Neural cell (in vitro differentiated cells): Measurements from ENCODE around the gene DROSHA. TPM values are rescaled to one million over a fixed set of nuclear protein-coding genes. Genes with fewer than 3 reads are reported as not detected.

Experiments
- H2AFZ ChIP-seq: fragments of 200-600, 300-800 bp; sonication (generic), shearing (Covaris generic); 2 replicates; pipeline ENCODE4 v1.6.0; 2014; ENCODE audit warnings: low read depth, mild to moderate bottlenecking, antibody characterized with exemption, low read length, moderate library complexity
- H3F3A ChIP-seq: fragments of 200-600 bp; shearing (Covaris generic); 2 replicates; pipeline ENCODE4 v1.6.1; 2016; ENCODE audit warnings: mild to moderate bottlenecking, moderate library complexity, mixed read lengths, antibody characterized with exemption, low read length; ENCODE audit not compliant: insufficient read depth, poor library complexity, severe bottlenecking
- H3K27ac ChIP-seq: fragments of 200-600, 300-800 bp; sonication (generic), shearing (Covaris generic); 2 replicates; pipeline ENCODE4 v1.5.1; 2014; ENCODE audit warnings: mild to moderate bottlenecking, low read length, moderate library complexity
- H3K27me3 ChIP-seq: fragments of 300-800, 200-600 bp; sonication (generic), shearing (Covaris generic); 2 replicates; pipeline ENCODE4 v1.6.0; 2014; ENCODE audit warnings: mild to moderate bottlenecking, low read depth, low read length, moderate library complexity; ENCODE audit not compliant: insufficient read depth
- H3K36me3 ChIP-seq: fragments of 300-800, 200-600 bp; sonication (generic), shearing (Covaris generic); 2 replicates; pipeline ENCODE4 v1.5.1; 2014; ENCODE audit warnings: mild to moderate bottlenecking, antibody characterized with exemption, low read length, moderate library complexity; ENCODE audit not compliant: insufficient read depth
- H3K4me2 ChIP-seq: fragments of 300-800, 200-600 bp; sonication (generic), shearing (Covaris generic); 2 replicates; pipeline ENCODE4 v1.6.0; 2014; ENCODE audit warnings: mild to moderate bottlenecking, low read length
- H3K4me3 ChIP-seq: fragments of 300-800, 200-600 bp; sonication (generic), shearing (Covaris generic); 2 replicates; pipeline ENCODE4 v1.5.1; 2014; ENCODE audit warnings: mild to moderate bottlenecking, low read length, moderate library complexity
- H3K79me2 ChIP-seq: fragments of 200-600 bp; shearing (Covaris generic); replicated peaks from 2 replicates; pipeline ENCODE4 v1.6.0; 2014; ENCODE audit warnings: mild to moderate bottlenecking, low read length, moderate library complexity; ENCODE audit not compliant: insufficient read depth
- H3K9ac ChIP-seq: fragments of 300-800, 200-600 bp; sonication (generic), shearing (Covaris generic); 2 replicates; pipeline ENCODE4 v1.6.1; 2016; ENCODE audit warnings: mild to moderate bottlenecking, low read length, mixed read lengths
- H3K9me2 ChIP-seq: fragments of 200-600 bp; shearing (Covaris generic); 2 replicates; pipeline ENCODE4 v1.6.1; 2016; ENCODE audit warnings: mild to moderate bottlenecking, low read length, mixed read lengths; ENCODE audit not compliant: insufficient read depth
- H3K9me3 ChIP-seq: fragments of 200-600, 300-800 bp; sonication (generic), shearing (Covaris generic); 2 replicates; pipeline ENCODE4 v1.6.1; 2016; ENCODE audit warnings: mild to moderate bottlenecking, mixed run types, low read length, moderate library complexity, mixed read lengths
- H4K20me1 ChIP-seq: fragments of 200-600 bp; shearing (Covaris generic); 2 replicates; pipeline ENCODE4 v1.6.1; 2016; ENCODE audit warnings: mild to moderate bottlenecking, mixed run types; ENCODE audit not compliant: insufficient read depth
- EP300 ChIP-seq: fragments of 450-650 bp; conservative IDR thresholded peaks from 2 replicates; pipeline ENCODE4 v1.6.1; 2014; ENCODE audit warnings: antibody characterized with exemption, mild to moderate bottlenecking, moderate library complexity; ENCODE audit not compliant: poor library complexity, severe bottlenecking
- EZH2 ChIP-seq: fragments of 200-600, 300-800 bp; shearing (Covaris generic), sonication (generic); IDR thresholded peaks from 2 replicates; pipeline ENCODE4 v1.6.1; 2014; ENCODE audit warnings: antibody characterized with exemption, low read length, borderline replicate concordance, mild to moderate bottlenecking; ENCODE audit not compliant: insufficient read depth, poor library complexity, severe bottlenecking
- MXI1 ChIP-seq: fragments of 450-650 bp; conservative IDR thresholded peaks from 2 replicates; pipeline ENCODE4 v1.6.1; 2014; ENCODE audit warnings: antibody characterized with exemption, mild to moderate bottlenecking; ENCODE audit not compliant: poor library complexity, severe bottlenecking
- POLR2AphosphoS5 ChIP-seq: IDR thresholded peaks from 2 replicates; pipeline ENCODE4 v1.6.1; 2012
- RAD21 ChIP-seq: fragments of 450-650 bp; conservative IDR thresholded peaks from 2 replicates; pipeline ENCODE4 v1.6.1; 2014; ENCODE audit warnings: antibody characterized with exemption, mild to moderate bottlenecking, moderate library complexity
- SMC3 ChIP-seq: fragments of 450-650 bp; conservative IDR thresholded peaks from 2 replicates; pipeline ENCODE4 v1.6.1; 2014; ENCODE audit warnings: antibody characterized with exemption, mild to moderate bottlenecking, moderate library complexity; ENCODE audit not compliant: poor library complexity
- TAF1 ChIP-seq: IDR thresholded peaks from 2 replicates; pipeline ENCODE4 v1.6.1; 2012; ENCODE audit warnings: low read depth
- polyA plus RNA-seq: library from polyadenylated mRNA; depleted of rRNA; stranded (reverse); fragments of >200 nt; gene quantifications from 2 replicates; pipeline ENCODE4 v1.2.3, GENCODE V29; 2014
- TF ChIP-seq, protein P1 (sequence below): fragments of 450-650 bp; IDR thresholded peaks from 2 replicates; pipeline ENCODE4 v1.5.1; 2014; ENCODE audit warnings: antibody characterized with exemption, mild to moderate bottlenecking, moderate library complexity; ENCODE audit not compliant: poor library complexity, severe bottlenecking
- TF ChIP-seq, protein P2 (sequence below): IDR thresholded peaks from 2 replicates; pipeline ENCODE4 v1.6.1; 2012; ENCODE audit warnings: borderline replicate concordance

DROSHA gene
- polyA plus RNA-seq, 1 donor from 2014 or later = 88.5 TPM

DNA sequence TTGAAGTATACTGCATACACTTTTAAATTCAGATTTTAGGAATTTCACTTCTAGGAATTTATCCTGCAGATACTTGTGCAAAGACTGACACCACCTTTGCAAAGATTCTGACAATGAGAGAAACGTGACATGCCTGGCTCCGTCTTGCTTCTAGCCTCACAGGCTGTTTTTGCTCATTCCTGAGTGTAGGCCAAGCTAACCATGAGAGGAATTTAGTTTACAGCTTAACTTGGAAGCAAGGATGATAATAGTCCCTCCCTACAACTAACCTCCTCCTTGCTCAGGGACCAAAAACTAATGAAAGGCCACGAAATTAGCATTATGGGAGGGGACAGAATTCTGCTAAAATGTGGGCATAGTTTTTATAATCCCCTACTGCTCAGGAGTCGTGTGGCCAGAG is 31.3 kb upstream of the DROSHA start:
- no peak overlapping the region for H3K9ac ChIP-seq
- H3K36me3 ChIP-seq = no peaks in the 10 kb centered on the region
- H3K9me2 ChIP-seq = no peaks in the 10 kb centered on the region
- no peaks in the 10 kb centered on the region for H4K20me1 ChIP-seq
- H3K79me2 ChIP-seq = no peaks in the 10 kb centered on the region
- H3K9me3 ChIP-seq = no peaks in the 10 kb centered on the region
- H3K27ac ChIP-seq = no peak overlapping the region
- no peak overlapping the region for H2AFZ ChIP-seq
- no peak overlapping the region for H3K4me2 ChIP-seq
- TF ChIP-seq RAD21 (no peak), EZH2 (no peak), SMC3 (no peak), MXI1 (no peak), EP300 (no peak)
- TF ChIP-seq, protein P1, sequence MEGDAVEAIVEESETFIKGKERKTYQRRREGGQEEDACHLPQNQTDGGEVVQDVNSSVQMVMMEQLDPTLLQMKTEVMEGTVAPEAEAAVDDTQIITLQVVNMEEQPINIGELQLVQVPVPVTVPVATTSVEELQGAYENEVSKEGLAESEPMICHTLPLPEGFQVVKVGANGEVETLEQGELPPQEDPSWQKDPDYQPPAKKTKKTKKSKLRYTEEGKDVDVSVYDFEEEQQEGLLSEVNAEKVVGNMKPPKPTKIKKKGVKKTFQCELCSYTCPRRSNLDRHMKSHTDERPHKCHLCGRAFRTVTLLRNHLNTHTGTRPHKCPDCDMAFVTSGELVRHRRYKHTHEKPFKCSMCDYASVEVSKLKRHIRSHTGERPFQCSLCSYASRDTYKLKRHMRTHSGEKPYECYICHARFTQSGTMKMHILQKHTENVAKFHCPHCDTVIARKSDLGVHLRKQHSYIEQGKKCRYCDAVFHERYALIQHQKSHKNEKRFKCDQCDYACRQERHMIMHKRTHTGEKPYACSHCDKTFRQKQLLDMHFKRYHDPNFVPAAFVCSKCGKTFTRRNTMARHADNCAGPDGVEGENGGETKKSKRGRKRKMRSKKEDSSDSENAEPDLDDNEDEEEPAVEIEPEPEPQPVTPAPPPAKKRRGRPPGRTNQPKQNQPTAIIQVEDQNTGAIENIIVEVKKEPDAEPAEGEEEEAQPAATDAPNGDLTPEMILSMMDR = no peak
- H3F3A ChIP-seq = no peaks in the 10 kb centered on the region
- H3K4me3 ChIP-seq = no peak overlapping the region
- no peaks in the 10 kb centered on the region for H3K27me3 ChIP-seq

DNA sequence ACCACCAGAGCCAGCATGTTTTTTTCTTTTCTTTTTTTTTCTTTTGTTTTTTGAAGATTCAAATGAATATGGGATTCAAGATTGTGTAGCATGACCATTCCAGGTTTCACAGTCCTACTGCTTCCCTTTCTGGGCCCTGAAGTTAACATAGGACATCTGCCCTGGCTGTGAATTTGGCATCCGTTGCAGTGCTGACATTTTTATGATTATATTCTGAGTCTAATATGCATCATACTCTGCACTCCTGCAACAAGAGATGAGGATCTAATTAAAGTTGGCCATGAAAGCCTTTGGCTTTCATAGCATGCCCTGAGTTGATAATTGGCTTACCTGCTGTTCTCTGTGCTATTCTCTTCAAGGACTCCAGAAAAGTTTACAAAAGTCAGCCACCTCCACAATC is 30.1 kb upstream of the DROSHA start:
- Histone ChIP-seq H3K9me3 (no peaks in the 10 kb centered on the region), H3K27me3 (no peaks in the 10 kb centered on the region), H2AFZ (no peak overlapping the region), H3F3A (no peaks in the 10 kb centered on the region), H3K4me3 (no peak overlapping the region), H3K36me3 (no peaks in the 10 kb centered on the region), H4K20me1 (no peaks in the 10 kb centered on the region), H3K27ac (no peak overlapping the region), H3K9ac (no peak overlapping the region), H3K4me2 (no peak overlapping the region), H3K9me2 (no peaks in the 10 kb centered on the region), H3K79me2 (no peaks in the 10 kb centered on the region)
- TF ChIP-seq, protein P1 = no peak
- TF ChIP-seq, protein P2, sequence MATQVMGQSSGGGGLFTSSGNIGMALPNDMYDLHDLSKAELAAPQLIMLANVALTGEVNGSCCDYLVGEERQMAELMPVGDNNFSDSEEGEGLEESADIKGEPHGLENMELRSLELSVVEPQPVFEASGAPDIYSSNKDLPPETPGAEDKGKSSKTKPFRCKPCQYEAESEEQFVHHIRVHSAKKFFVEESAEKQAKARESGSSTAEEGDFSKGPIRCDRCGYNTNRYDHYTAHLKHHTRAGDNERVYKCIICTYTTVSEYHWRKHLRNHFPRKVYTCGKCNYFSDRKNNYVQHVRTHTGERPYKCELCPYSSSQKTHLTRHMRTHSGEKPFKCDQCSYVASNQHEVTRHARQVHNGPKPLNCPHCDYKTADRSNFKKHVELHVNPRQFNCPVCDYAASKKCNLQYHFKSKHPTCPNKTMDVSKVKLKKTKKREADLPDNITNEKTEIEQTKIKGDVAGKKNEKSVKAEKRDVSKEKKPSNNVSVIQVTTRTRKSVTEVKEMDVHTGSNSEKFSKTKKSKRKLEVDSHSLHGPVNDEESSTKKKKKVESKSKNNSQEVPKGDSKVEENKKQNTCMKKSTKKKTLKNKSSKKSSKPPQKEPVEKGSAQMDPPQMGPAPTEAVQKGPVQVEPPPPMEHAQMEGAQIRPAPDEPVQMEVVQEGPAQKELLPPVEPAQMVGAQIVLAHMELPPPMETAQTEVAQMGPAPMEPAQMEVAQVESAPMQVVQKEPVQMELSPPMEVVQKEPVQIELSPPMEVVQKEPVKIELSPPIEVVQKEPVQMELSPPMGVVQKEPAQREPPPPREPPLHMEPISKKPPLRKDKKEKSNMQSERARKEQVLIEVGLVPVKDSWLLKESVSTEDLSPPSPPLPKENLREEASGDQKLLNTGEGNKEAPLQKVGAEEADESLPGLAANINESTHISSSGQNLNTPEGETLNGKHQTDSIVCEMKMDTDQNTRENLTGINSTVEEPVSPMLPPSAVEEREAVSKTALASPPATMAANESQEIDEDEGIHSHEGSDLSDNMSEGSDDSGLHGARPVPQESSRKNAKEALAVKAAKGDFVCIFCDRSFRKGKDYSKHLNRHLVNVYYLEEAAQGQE = no peak
- TF ChIP-seq RAD21 = no peak
- no peak for TF ChIP-seq POLR2AphosphoS5
- TF ChIP-seq TAF1 = no peak
- no peak for TF ChIP-seq EP300
- TF ChIP-seq EZH2 = no peak
- no peak for TF ChIP-seq SMC3
- TF ChIP-seq MXI1 = no peak
